ENCODE results near the gene PCGF3.
A peak's percentile ranks its signal among the peaks of the same experiment; 100 is the strongest.
"Not testable (repeated sequence)": the region's sequence is repeated elsewhere in the genome, so short reads cannot be mapped to it uniquely, and the experiment has no call there.

The PCGF3 gene

DNA sequence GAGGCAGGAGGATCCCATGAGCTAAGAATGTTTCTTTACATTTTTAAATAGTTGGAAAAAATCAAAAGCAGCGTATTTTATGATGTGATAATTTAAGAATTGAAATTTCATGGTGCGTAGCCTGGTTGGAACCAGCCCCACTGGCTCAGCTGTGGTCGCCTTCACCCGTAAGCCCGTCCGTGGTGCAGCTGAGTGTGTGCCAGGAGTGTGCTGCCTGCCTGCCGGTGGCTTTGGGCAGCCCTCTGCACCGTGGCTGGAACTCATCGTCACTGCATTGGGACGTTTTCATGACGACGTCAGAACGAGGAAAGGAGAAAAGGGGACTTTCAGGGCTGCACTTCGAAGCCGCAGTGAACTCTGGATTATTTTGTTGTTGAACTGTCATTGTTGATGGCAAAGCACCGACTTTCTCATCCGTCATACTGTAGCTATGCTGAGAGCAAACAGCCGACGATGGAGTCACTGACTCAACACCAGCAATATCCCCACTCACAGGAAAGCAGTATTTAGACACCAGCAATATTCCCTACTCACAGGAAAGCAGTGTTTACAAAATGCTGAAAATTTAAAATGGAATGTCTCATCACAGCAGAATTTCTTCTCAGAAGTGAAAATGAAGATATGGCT is 35.1 kb downstream of the PCGF3 start:
- no peak for DNase-seq (ENCODE audit: low read depth, low spot score)

DNA sequence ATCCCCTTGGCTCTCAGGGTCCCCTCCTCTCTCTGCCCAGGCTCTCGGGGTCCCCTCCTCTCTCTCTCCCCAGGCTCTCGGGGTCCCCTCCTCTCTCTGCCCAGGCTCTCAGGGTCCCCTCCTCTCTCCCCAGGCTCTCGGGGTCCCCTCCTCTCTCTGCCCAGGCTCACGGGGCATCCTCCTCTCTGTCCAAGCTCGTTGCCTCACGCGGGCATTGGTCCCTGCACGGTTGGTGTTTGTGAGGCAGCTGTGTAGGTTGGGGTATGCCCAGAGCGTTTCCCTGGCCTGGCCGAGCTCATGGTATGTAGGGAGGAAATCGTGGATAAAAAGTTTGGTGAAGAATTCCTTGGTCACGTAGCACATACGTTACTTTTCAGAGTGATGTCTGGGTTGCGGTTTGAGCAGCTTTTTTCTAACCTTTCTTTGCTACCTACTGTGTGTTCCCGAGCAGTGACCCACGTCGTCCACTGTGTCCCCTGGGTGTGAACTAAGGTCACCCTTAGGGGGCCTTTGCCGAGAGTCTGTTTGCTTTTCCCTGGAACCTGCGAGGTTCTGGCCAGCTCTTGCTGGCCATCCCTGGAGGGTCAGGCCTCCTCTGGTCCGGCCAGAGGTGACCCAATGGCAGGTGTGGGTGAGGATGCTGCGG is 36.6 kb downstream of the PCGF3 start:
- DNase-seq (ENCODE audit: low read depth, low spot score): no peak

DNA sequence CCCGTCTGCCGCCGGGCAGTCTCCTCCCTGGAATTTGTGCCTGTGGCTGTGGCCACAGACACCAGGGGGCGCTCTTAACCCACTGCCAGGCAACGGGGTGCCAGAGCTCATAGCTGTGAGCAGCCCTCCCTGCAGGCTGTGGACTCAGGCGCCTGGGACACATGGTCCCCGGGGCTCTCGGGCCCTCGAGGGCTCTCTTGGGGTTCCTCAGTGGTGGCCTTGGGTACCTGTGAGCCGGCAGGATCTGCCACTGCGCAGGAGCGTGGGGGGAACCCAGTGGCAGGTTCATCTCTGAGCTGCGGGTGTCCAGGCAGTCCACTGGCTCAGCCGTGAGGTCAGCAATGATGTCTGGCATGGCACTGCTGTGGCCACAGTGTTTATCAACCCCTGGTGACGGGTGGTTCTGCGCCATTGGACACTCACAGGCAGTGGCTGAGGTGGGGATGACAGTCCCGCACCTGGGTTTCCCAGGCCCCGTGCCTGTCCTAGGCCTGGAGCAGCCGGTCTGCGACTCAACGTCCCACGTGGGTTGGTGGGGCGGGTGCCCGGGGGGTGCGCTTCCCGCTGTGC is 37.2 kb downstream of the PCGF3 start:
- DNase-seq (ENCODE audit: low read depth, low spot score): peak; percentile 76

DNA sequence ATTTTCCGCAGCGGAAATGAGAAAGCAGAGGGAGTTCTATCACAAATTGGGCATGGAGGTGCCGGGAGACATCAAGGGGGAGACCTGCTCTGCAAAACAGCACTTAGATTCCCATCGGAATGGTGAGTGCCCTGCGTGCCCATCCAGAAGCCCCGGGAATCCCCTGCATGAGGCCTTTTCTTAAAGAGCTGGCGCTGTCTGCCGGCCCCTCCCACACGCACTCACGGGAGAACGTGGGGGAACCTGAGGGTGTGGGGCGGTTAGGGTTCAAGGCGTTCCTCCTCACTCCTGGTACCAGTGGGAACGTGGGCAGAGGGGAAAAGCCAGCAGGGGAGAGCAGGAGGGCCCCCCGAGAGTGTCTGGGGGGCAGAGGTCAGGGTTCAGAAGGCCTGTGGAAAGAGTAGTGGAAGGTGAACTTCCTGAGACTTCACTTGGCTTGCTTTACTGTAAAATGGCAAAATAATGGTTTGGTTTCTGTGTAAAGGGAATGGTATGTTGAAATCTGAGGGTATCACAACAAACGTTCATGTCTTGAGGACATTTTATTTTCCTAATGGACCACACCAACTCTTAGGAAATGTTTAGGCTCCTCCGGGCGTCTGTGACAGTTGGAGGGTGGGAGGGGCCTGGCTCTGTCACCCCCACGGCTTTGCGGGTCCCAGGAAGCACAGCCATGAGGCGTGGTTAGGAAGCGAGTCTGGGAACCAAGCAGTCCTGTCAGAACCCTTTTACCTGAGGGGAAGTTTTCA is 38.0 kb downstream of the PCGF3 start:
- DNase-seq (ENCODE audit: low read depth, low spot score): no peak

DNA sequence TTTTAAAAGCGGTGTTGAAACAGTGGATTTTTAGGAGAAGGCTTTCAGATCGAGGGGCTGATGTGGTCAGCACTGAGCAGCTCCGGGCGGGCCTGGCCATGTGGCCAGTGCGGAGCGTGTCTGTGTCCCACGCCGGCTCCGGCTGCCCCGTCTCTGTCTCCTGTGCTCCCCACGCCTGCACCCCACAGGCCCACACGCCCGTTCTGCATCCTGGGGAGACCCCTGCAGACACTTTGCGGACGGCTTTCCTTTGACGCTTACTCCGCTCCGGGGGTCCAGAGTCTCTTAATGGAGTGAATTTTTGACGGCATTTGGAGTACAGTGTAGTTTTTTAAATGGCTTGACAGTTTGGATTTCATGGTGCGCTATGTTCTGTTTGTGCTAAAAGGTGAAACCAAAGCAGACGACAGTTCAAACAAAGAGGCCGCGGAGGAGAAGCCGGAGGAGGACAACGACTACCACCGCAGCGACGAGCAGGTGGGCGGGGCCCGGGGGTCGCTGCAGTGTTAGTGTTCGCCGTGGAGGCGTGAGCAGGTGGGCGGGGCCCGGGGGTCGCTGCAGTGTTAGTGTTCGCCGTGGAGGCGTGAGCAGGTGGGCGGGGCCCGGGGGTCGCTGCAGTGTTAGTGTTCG is 38.7 kb downstream of the PCGF3 start:
- DNase-seq (ENCODE audit: low read depth, low spot score): no peak

DNA sequence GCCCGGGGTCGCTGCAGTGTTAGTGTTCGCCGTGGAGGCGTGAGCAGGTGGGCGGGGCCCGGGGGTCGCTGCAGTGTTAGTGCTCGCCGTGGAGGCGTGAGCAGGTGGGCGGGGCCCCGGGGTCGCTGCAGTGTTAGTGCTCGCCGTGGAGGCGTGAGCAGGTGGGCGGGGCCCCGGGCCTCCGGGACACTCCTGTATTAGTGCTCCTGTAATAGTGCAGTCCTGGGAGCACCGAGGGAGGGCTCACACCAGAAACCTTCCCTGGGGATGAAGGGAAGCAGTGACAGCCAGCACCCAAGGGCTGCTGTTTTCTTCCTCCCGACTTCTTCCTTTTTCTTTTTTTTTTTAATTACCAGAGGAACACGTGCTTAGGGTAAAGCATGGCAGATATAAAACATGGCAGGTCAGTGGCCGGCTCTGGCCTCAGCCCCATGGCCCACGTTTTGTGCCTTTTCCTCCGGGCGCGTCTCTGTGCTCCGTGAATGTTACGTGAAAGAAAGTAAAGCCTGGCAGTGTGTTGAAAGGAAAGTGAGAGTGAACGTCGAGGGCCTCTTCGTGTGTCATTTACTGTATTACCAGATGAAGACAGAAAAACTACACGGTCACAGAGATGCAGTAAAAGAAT is 42.0 kb downstream of the PCGF3 start:
- DNase-seq (ENCODE audit: low read depth, low spot score): no peak

DNA sequence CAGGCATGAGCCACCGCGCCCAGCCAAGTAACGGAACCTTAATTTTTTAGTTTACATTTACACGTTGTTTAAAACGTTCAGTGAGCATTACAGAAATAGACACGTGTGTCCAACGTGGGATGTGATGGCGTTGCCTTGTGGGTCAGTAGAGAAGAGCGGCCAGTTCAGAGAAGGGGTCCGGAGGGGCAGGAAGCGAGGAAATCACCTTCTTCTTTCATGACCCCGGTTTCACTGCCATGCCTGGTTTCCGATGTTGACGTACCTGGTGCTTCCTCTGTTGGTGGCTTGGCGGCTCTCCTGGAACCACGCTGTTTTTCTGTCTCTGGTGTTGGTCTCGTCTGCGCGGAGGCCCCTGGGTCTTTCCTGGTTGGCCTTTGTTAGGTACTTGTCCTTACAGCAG is 42.8 kb downstream of the PCGF3 start:
- DNase-seq (ENCODE audit: low read depth, low spot score): no peak

DNA sequence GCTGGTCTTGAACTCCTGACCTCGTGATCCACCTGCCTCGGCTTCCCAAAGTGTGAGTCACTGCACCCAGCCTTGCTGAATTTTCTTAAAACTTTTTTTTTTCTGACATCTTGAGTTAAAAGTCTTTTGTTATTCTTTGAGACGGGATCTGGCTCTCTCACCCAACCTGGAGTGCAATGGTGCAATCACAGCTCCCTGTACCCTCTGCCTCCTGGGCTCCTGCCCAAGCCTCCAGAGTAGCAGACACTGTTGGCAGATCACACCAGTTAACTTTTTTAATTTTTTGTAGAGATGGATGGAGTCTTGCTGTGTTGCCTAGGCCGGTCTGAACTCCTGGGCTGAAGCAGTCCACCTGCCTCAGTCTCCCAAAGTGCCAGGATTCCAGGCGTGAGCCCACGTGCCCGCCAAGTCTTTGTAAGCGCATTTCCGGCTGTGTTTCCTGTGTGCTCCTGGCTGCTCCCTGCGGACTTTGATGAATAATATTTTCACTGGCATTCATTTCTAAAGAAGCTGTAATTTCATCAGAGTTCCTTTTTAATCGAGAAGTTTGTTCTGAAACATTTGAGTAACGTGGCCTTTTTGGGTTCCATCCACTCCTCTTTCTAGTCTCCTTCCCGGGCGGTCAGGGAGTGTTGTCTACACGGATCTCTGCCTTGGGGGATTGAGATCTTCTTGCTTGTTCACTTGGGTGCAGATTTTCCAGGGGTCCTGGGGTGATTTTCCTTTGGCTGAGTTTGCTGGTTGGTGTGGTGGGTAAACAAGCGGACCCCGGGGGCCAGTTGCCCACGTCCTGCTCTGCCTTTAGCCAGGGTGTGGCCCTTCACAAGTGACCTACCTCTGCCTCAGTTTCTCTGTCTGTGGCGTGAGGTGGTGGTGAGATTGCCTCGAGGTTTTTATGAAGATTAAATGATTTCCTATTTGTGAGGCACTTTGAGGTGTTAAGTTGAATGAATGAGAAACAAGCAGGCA is 44.4 kb downstream of the PCGF3 start:
- no peak for DNase-seq (ENCODE audit: low read depth, low spot score)

DNA sequence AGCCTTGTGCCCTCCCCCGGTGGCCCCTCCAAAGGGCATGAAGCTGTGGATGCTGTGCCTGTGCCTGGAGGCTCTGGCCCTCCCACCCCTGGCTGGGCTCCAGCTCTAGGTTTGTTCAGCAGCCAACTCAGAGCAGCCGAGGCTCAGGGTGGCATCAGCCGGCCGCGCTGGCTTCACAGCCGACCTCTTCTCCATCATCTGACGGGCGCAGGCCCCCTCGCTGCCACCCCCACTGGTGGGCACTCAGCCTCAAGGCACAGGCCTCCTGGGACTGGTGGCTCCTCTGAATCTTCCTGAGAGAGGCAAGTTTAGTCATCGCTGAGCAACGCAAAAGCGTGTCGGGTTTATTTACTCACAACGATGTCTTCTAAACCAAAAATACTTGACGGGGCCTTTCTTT is 46.0 kb downstream of the PCGF3 start:
- no peak for DNase-seq (ENCODE audit: low read depth, low spot score)

DNA sequence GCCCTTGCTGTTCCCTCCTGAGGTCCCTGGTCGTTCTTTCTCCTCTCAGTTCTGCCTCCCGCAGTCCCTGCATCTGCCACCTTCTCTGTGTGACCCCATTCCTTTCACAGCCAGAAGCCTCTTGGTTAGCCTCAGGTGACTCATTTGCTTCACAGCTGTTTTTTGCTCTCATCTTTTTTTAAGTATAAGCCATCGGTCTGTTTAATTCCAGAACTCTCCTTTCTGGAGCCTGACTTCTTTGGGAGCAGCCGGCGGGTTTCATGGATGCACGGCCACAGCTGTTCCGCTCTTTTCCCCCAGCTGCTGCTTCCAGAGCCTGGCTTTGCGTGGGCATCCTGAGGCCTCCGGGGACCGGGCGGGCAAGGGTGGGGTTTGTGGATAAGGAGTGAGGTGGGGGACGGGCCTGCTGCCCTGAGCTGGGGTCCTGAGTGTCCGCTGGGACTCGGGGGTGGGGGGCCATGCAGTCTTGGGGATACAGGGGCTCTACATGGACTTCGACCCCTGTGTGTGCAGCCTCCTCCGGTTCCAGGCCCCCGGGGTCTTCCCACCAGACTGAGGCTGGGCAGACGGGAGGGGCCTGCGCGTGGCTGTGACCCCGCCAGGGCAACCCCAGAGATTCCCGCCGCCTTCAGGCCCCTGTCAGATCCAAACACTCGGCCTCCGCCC is 46.7 kb downstream of the PCGF3 start:
- no peak for DNase-seq (ENCODE audit: low read depth, low spot score)

DNA sequence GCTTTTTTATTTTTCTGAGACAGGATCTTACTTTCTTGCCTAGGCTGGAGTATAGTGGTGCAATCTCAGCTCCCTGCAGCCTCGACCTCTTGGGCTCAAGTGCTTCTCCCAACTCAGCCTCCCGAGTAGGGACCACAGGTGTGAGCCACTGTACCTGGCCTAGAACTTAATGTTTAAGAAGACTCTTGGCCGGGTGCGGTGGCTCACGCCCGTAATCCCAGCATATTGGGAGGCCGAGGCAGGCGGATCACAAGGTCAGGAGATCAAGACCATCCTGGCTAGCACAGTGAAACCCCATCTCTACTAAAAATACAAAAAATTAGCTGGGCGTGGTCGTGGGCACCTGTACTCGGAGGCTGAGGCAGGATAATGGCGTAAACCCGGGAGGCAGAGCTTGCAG is 47.6 kb downstream of the PCGF3 start:
- not testable (repeated sequence) for DNase-seq (ENCODE audit: low read depth, low spot score)

DNA sequence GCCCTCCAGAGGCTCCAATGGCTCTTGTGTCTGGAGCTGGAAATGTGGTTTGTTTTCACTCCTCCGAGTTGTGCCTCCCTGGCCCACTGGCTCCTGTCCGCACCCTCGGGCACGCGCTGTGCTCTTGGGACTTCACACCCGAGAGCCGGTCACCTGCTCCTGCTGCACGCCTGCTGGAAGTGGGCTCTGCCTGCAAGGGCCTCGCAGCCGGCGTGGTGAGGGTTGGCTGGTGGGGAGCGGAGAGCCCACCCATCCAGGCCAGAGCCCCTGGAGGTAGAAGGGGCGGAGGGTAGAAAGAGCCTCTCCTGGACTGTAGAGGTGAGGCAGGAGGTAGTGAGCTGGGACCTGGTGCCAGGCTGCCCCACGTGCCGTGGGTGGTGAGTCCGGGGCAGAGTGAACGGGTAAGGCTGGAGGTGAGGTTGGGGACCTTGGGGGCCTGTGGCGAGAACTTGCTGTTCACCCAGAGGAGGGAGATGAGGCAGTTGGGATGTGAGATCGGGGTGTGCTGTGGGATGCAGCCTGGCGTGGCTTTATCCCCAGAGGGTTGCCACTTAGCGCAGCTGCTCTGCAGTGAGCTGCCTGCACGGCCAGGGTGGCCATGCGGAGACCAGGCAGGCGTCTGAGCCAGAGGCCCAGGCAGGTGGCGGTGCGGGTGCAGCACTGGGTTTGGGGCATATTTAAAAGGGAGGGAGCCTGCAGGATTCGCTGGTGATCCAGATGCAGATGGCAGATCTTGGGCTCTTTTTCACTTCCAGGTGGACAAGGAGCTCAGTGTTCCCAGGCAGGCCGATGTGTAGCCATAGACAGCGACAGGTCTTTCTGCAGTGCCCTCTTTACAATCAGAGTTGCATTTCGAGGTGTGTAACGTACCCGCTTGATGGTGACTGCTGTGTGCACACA is 48.8 kb downstream of the PCGF3 start:
- no peak for DNase-seq (ENCODE audit: low read depth, low spot score)

DNA sequence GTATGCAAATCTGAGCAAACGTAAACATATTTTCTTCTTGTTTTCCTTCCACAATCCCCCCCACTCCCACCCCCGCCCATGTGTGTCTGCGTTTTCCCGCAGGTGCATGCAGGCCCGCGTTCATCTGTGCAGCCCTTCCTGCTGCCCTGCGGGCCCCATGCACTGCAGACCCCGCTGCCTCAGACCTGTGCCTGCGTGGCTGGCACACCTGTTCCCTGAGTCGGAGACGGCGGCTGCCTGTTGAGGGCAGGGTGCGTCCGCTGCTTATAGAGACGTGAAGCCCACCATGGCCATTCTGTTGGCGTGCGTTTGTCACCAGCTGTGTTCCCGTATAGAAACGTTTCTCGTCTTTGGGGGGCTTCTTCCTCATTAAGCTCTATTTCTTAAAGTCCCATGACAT is 51.5 kb downstream of the PCGF3 start:
- no peak for DNase-seq (ENCODE audit: low read depth, low spot score)

DNA sequence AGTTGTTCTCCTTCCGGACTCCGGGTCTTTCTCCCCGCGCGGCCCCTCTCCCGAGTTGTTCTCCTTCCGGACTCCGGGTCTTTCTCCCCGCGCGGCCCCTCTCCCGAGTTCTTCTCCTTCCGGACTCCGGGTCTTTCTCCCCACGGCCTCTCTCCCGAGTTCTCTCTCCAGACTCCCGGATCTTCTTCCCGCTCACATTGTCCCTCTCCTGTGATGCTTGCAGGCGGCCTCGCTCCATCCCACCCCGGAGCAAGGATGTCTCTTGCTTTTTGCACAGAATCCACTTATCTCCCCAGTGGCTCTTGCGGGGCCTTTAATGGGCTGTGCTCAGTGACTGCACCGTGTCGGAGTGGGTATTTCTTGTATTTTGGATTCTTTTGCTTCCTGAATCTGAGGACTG is 54.2 kb downstream of the PCGF3 start:
- peak; percentile 42 for DNase-seq (ENCODE audit: low read depth, low spot score)

DNA sequence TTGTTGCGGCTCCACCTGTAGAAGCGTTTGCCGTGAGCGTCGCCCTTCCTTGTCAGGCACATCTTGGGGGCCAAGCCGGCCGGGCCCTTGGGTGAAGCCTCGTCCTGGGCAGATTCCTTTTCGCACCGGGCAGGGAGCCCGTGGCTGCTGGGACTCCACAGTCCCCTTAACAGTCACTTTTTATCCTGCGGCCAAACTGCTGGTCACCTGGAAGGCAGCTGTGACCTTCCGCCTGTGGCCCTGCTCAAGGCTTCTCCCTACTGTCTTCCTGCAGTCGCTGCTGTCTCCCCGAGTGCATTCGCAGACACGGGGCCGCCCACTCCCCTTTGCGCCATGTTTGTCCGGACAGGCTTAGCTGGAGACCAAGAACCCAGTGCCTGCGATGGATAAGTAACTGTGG is 55.0 kb downstream of the PCGF3 start:
- no peak for DNase-seq (ENCODE audit: low read depth, low spot score)

DNA sequence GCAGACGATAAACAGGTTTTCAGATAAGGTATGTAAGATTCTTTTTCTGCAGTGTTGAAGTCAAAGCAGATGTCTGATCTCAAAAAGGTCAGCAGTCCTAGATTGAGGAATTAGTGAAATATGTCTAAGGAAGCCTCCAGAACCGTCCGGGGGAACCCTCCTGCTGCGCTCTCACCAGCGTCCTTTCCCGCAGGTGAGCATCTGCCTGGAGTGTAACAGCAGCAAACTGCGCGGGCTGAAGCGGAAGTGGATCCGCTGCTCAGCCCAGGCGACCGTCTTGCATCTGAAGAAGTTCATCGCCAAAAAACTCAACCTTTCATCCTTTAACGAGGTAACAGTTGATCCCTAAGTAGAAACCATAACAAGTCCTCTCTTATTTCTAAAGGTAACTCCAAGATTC is 55.5 kb downstream of the PCGF3 start:
- no peak for DNase-seq (ENCODE audit: low read depth, low spot score)

DNA sequence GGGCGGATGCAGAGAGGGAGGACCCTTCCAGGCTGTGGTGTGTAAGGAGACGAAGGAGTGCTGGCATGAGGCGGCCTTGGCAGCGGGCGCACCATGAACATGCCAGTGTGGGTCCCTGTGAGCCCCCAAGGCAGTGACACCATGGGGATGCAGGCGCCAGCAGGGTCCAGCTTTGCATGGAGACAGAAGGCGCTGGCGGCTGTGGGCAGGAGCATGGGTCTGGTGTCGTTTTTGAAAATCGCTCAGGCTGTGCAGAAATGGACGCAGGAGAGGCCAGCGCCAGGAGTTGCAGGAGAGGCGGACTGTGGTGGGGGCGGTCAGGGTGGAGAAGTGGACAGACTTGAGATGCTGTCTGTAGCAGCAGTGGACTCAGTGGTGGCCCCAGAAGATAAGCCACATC is 56.1 kb downstream of the PCGF3 start:
- DNase-seq (ENCODE audit: low read depth, low spot score): no peak

DNA sequence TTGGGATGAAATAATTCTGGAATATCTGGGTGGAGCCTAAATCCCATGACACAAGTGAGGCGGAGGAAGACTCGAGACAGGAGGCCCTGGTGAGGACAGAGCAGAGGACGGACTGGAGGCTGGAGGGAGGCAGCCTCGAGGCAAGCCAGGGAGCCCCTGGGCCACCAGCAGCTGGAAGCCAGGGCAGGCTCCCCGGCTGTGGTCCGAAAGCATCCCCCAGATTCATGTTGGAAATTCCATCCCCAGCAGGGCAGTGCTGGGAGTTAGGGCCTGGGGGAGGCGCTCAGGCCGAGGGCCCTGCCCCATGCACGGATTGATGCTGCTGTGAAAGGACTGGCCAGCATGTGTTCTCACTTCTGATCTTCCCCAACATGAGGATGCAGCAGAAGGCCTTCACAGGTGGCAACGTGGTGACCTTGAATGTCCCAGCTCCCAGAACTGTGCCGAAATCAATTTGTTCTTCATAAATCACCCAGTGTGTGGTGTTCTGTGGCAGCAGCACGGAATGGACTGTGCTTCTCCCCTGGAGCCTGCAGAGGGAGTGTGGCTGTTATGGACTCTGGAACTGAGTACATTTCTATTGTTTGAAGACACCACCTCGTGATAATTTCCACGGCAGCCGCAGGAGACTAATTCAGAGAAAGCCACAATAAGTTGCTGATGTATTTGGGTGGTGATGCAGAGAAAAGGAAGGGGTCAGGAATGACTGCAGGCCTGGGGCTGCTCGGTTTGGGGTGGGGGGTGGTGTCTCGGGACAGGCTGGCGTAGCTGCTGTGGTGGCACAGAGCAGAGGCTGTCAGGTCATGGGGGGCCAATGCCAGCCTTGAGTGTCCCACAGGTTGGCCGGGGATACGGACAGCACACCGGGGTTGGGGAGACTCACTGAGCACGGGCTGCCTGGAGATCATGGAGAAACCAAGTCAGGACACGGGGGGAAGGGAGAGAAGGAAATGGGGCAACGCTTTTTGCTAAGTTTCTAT is 56.9 kb downstream of the PCGF3 start:
- no peak for DNase-seq (ENCODE audit: low read depth, low spot score)
